ENCODE measurements around the gene UTS2R. TPM values are rescaled to one million over a fixed set of nuclear protein-coding genes. Genes with fewer than 3 reads are reported as not detected.
"Not testable (repeated sequence)": the region's sequence is repeated elsewhere in the genome, so short reads cannot be mapped to it uniquely, and the experiment has no call there.

UTS2R gene
- total and polyA plus RNA-seq, 11 donors = 0.11 to 21.9 (median 1.2) TPM

DNA sequence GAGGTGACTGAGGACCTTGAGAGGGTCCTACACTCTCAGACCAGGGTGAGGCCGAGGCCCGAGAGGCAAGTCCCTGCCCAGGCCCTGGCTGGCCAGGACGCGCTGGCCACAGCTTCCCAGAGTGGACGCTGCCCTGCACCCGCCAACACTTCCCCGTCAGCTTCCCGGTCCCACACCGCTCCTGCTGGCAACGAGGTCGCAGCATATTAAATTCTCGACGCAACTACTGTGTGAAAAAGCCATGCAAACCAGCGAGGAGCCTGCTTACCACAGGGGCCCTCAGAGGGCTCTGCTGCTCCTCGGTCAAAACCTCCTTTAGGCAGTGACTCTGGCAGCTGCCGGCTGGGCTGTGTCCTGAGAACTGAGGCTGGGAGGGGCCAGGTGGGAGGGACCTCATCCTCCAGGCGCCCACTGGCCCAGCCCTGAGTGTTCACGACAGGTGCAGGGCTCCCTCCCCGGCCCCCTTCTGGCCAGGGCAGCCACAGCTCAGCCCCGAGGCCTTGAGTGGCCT, 14.7 kb upstream of the UTS2R start:
- TF ChIP-seq, protein P1, sequence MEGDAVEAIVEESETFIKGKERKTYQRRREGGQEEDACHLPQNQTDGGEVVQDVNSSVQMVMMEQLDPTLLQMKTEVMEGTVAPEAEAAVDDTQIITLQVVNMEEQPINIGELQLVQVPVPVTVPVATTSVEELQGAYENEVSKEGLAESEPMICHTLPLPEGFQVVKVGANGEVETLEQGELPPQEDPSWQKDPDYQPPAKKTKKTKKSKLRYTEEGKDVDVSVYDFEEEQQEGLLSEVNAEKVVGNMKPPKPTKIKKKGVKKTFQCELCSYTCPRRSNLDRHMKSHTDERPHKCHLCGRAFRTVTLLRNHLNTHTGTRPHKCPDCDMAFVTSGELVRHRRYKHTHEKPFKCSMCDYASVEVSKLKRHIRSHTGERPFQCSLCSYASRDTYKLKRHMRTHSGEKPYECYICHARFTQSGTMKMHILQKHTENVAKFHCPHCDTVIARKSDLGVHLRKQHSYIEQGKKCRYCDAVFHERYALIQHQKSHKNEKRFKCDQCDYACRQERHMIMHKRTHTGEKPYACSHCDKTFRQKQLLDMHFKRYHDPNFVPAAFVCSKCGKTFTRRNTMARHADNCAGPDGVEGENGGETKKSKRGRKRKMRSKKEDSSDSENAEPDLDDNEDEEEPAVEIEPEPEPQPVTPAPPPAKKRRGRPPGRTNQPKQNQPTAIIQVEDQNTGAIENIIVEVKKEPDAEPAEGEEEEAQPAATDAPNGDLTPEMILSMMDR (IDR thresholded peaks at IDR 0.05) = no peak
- TF ChIP-seq POLR2A (IDR thresholded peaks at IDR 0.05) = no peak
- no peaks in the 10 kb centered on the region for H3K36me3 ChIP-seq
- WGBS, 4 donors = 58 to 74% (median 64%) methylated on average over 11 to 20 of the region's 20 CpGs
- peaks cover 0 to 4% (median 0%) of the 10 kb centered on the region in 12 donors for H3K4me1 ChIP-seq
- H3K4me3 ChIP-seq = no peak overlapping the region
- no peak for ATAC-seq
- intact Hi-C loops (cut with DNase I) = loop anchor here in 5 of 10 donors (5.0 to 10.0 kb wide), 4 partner anchors 45 to 418 kb away; no protein-coding TSS in a partner anchor
- H3K9me3 ChIP-seq = no peaks in the 10 kb centered on the region
- H3K27ac ChIP-seq = no peak overlapping the region
- no peak for DNase-seq
- peaks cover 0 to 32% (median 0%) of the 10 kb centered on the region in 9 donors for H3K27me3 ChIP-seq

DNA sequence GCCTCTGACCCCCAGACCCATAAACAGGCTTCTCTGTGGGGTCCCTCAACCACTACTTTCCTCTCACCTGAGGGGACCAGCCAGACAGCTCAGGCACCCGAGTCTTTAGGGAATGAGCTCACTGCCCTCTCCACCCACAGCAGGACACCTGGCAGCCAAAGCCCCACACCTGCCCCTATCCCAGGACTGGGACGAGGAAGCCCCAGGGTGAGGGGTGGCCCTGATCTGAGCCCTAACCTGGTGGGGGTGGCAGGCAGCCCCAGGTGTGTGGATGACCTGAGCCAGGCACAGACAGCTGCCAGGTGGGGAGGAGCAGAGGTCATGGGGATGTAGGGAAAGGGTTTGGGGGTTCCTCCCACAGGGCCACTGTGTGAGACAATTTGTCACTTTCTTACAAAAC, 14.2 kb upstream of the UTS2R start:
- intact Hi-C loops (cut with DNase I) = loop anchor here in 5 of 10 donors (5.0 to 10.0 kb wide), 4 partner anchors 45 to 417 kb away; no protein-coding TSS in a partner anchor
- no peak overlapping the region for H3K27ac ChIP-seq
- TF ChIP-seq POLR2A (IDR thresholded peaks at IDR 0.05) = no peak
- TF ChIP-seq, protein P1 (IDR thresholded peaks at IDR 0.05) = no peak
- no peak for ATAC-seq
- 70 to 100% (median 87%) methylated on average over 1 to 2 of the region's 2 CpGs for WGBS, 4 donors
- peaks cover 0 to 32% (median 0%) of the 10 kb centered on the region in 9 donors for H3K27me3 ChIP-seq
- H3K36me3 ChIP-seq = no peaks in the 10 kb centered on the region
- H3K4me1 ChIP-seq = peaks cover 0 to 4% (median 0%) of the 10 kb centered on the region in 12 donors
- H3K9me3 ChIP-seq = no peaks in the 10 kb centered on the region
- H3K4me3 ChIP-seq = no peak overlapping the region
- DNase-seq = no peak

DNA sequence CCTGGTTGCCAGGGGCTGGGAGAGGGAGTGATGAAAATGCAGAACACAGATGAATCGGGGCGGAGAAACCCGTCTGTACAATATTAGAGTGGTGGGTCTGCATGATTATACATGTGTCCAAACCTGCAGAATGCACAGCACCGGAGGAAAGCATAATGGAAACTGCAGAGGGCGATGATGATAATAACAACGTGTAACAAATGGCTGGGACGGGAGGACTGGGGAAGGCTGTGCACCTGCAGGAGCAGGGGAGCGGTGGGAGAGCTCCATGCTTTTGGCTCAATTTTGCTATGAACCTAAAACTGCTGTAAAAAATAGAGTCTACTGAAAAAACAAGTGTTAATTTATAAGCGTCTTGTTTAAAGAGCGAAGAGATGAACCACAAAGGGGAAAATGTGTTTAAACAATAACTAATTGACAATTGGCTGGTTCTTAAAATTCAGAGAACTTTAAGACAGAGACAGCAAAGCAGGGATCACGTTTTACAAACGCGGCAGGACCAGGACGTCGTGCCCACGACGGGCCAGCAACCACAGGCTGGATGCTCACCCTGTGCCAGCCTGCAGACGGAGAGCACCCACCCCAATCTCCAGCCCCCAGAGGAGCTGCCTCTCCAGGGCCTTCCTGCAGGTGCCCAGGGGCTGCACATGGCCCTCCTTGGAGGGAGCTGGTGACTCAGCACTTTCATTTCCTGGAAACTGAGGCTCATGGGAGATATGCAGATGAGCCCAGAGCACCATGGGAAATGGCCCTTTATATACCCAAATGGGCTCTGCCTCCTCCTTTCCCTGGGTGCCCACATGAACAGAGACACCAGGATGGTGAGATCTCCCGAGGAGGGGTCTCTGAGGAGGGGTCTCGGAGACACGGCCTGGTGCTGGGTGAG, 12.9 kb upstream of the UTS2R start, which contains the start of gene TEX19:
Gene TEX19 (plus strand): TSS at position 783 of the 886 bp plus-strand sequence. CDS start 2,904 bp downstream, outside the sequence.
- TF ChIP-seq, protein P1 (IDR thresholded peaks at IDR 0.05) = no peak
- TF ChIP-seq POLR2A (IDR thresholded peaks at IDR 0.05) = no peak
- H3K27me3 ChIP-seq = peaks cover 0 to 32% (median 0%) of the 10 kb centered on the region in 9 donors
- H3K4me1 ChIP-seq = peaks cover 0 to 4% (median 0%) of the 10 kb centered on the region in 12 donors
- H3K27ac ChIP-seq = no peak within 1 kb of the TSS
- intact Hi-C loops (cut with DNase I) = loop anchor here in 5 of 10 donors (5.0 to 10.0 kb wide), 4 partner anchors 44 to 416 kb away; no protein-coding TSS in a partner anchor
- no peaks in the 10 kb centered on the region for H3K36me3 ChIP-seq
- no peaks in the 10 kb centered on the region for H3K9me3 ChIP-seq
- WGBS, 4 donors = 67 to 73% (median 72%) methylated on average over 21 of the region's 21 CpGs
- no peak for ATAC-seq
- DNase-seq = no peak
- no peak within 1 kb of the TSS for H3K4me3 ChIP-seq

DNA sequence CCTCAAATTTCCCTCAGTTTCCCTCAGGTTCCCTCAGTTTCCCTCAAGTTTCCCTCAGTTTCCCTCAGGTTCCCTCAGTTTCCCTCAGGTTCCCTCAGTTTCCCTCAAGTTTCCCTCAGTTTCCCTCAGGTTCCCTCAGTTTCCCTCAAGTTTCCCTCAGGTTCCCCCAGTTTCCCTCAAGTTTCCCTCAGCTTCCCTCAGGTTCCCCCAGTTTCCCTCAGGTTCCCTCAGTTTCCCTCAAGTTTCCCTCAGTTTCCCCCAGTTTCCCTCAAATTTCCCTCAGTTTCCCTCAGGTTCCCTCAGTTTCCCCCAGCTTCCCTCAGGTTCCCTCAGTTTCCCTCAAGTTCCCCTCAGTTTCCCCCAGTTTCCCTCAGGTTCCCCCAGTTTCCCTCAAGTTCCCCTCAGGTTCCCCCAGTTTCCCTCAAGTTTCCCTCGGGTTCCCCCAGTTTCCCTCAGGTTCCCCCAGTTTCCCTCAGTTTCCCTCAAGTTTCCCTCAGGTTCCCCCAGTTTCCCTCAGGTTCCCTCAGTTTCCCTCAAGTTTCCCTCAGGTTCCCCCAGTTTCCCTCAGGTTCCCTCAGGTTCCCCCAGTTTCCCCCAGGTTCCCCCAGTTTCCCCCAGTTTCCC, 12.0 kb upstream of the UTS2R start:
- ATAC-seq, DNase-seq, H3K4me1 ChIP-seq, H3K36me3 ChIP-seq, H3K4me3 ChIP-seq, H3K9me3 ChIP-seq, H3K27ac ChIP-seq: not testable (repeated sequence)
- peaks cover 0 to 32% (median 0%) of the 10 kb centered on the region in 9 donors for H3K27me3 ChIP-seq
- whole genome bisulfite sequencing, 4 donors = 72 to 90% (median 88%) methylated on average over 1 of the region's 1 CpG
- intact Hi-C loops (cut with DNase I) = loop anchor here in 5 of 10 donors (5.0 to 10.0 kb wide), 4 partner anchors 43 to 415 kb away; no protein-coding TSS in a partner anchor

Data from heart left ventricle (tissue), 16 donors.